ENCODE data around the gene ASB6. TPM values are rescaled to one million over a fixed set of nuclear protein-coding genes. Genes with fewer than 3 reads are reported as not detected.
A peak's percentile ranks its signal among the peaks of the same experiment; 100 is the strongest.

Gene ASB6
- polyA plus RNA-seq, 1 of the 3 experiments (the other 2 are of a cell fraction): 35.9 TPM

- H3K9ac ChIP-seq: peak overlapping the region; percentile 61; the same call in 1 of the 2 replicates
- no peaks in the 10 kb centered on the region for H4K20me1 ChIP-seq (ENCODE audit: insufficient read depth)
- 87% methylated on average over 3 of the region's 82 CpGs for WGBS (ENCODE audit: low lambda C conversion rate)
- peaks cover 0 to 12% of the 10 kb centered on the region in 2 experiments; a peak in 1 of 4 replicates for H3K4me1 ChIP-seq (ENCODE audit: control insufficient read depth in 1 of 2, insufficient read depth in 2 of 2, low read depth in 1 of 2, low read length in 1 of 2)
- H3K27me3 ChIP-seq (ENCODE audit: insufficient read depth): no peaks in the 10 kb centered on the region
- H3K4me2 ChIP-seq: peak overlapping the region; percentile 91
- CTCF ChIA-PET: interaction anchor here (0.6 to 12.8 kb wide), 23 partner anchors 7 to 1877 kb away, joined by 3 to 212 read pairs (median 4); partner anchors contain the start of gene ASB6
- no peaks in the 10 kb centered on the region for H3K9me2 ChIP-seq
- POLR2A ChIA-PET: interaction anchor here (1.0 to 1.8 kb wide), 3 partner anchors 11 to 442 kb away, joined by 3 to 6 read pairs (median 5); partner anchors contain the start of gene IER5L
- peak overlapping the region in 1 of 2 experiments; percentile 60; a peak in 1 of 4 replicates for H3K27ac ChIP-seq (ENCODE audit: low read depth in 2 of 2, low read length in 1 of 2)
- peaks cover 5% of the 10 kb centered on the region for H3F3A ChIP-seq (replicated peaks; ENCODE audit: insufficient read depth)
- peak overlapping the region; percentile 75; the same call in 1 of the 2 replicates for H2AFZ ChIP-seq (ENCODE audit: low read depth)
- H3K4me3 ChIP-seq (ENCODE audit: low read depth in 2 of 2, low read length in 1 of 2): peak overlapping the region; percentile 53 to 57
- no peaks in the 10 kb centered on the region for H3K36me3 ChIP-seq (replicated peaks in 1 of 2; ENCODE audit: control insufficient read depth in 1 of 2, insufficient read depth in 2 of 2, low read length in 1 of 2)
- no peaks in the 10 kb centered on the region for H3K9me3 ChIP-seq
- DNase-seq: peak; percentile 87
- no peaks in the 10 kb centered on the region for H3K79me2 ChIP-seq (ENCODE audit: insufficient read depth)
- no peak for TF ChIP-seq MXI1 (IDR thresholded peaks at IDR 0.05; ENCODE audit: low read depth, low read length)
- peak; percentile 40; the same call in 1 of the 2 replicates for TF ChIP-seq MAX (IDR thresholded peaks at IDR 0.05; ENCODE audit: low read depth)
- no peak for TF ChIP-seq FOXJ3 (CRISPR knock-in tag; IDR thresholded peaks at IDR 0.05)
- TF ChIP-seq EZH2phosphoT487 (IDR thresholded peaks at IDR 0.05; ENCODE audit: borderline replicate concordance, low read depth): no peak
- 0 out of 2 replicates have a peak, but pooled peaks have one; percentile 23 for TF ChIP-seq POLR2AphosphoS5 (IDR thresholded peaks at IDR 0.05; ENCODE audit: low read depth, low read length)
- no peak for TF ChIP-seq NRF1 (IDR thresholded peaks at IDR 0.05; ENCODE audit: low read depth, low read length)
- TF ChIP-seq CTCF (IDR thresholded peaks at IDR 0.05): peak; percentile 37; the same call in 1 of the 2 replicates
Observed at GRCh38 chr9:129619787-129620668, 21.9 kb downstream of the ASB6 start.

- no peak for DNase-seq
Observed at GRCh38 chr9:129617167-129617566, 24.8 kb downstream of the ASB6 start.

More at GRCh38 chr9:129617167-129617566, 24.8 kb downstream of the ASB6 start:
- Histone ChIP-seq H3K27ac (ENCODE audit: low read depth in 2 of 2, low read length in 1 of 2) (peak overlapping the region in 1 of 2 experiments; percentile 7; a peak in 1 of 4 replicates), H3F3A (replicated peaks; ENCODE audit: insufficient read depth) (no peaks in the 10 kb centered on the region), H3K9me3 (no peaks in the 10 kb centered on the region), H3K4me1 (ENCODE audit: control insufficient read depth in 1 of 2, insufficient read depth in 2 of 2, low read depth in 1 of 2, low read length in 1 of 2) (peaks cover 0 to 14% of the 10 kb centered on the region in 2 experiments; a peak in 1 of 4 replicates), H2AFZ (ENCODE audit: low read depth) (no peak overlapping the region), H3K4me2 (no peak overlapping the region), H3K36me3 (replicated peaks in 1 of 2; ENCODE audit: control insufficient read depth in 1 of 2, insufficient read depth in 2 of 2, low read length in 1 of 2) (no peaks in the 10 kb centered on the region), H3K9me2 (no peaks in the 10 kb centered on the region), H3K27me3 (ENCODE audit: insufficient read depth) (no peaks in the 10 kb centered on the region), H3K9ac (no peak overlapping the region), H4K20me1 (ENCODE audit: insufficient read depth) (no peaks in the 10 kb centered on the region), H3K79me2 (ENCODE audit: insufficient read depth) (no peaks in the 10 kb centered on the region), H3K4me3 (ENCODE audit: low read depth in 2 of 2, low read length in 1 of 2) (no peak overlapping the region)
- ChIA-PET POLR2A (no interaction called here), CTCF (interaction anchor here (0.6 to 15.6 kb wide), 7 partner anchors 121 to 485 kb away, joined by 3 to 235 read pairs (median 4); partner anchors contain the start of gene IER5L)
- 0% methylated on average over 1 of the region's 1 CpG for WGBS (ENCODE audit: low lambda C conversion rate)
- TF ChIP-seq RAD21 (IDR thresholded peaks at IDR 0.05; ENCODE audit: low read length) (peak; percentile 72), CTCF (IDR thresholded peaks at IDR 0.05) (peak; percentile 63), TAF1 (IDR thresholded peaks at IDR 0.05; ENCODE audit: borderline replicate concordance, low read depth, low read length) (no peak), TCF12 (IDR thresholded peaks at IDR 0.05) (peak; percentile 59; the same call in 1 of the 2 replicates), MAX (IDR thresholded peaks at IDR 0.05; ENCODE audit: low read depth) (peak; percentile 27; the same call in 1 of the 2 replicates), SMC3 (IDR thresholded peaks at IDR 0.05; ENCODE audit: low read depth, low read length) (peak; percentile 66)
